Epidermal melanocyte (primary cell): ENCODE data around the gene NBAS.
A peak's percentile ranks its signal among the peaks of the same experiment; 100 is the strongest.

Experiments
- DNase-seq: peaks from one replicate; pipeline ENCODE4 v3.0.0; 2011; ENCODE audit warnings: low spot score; ENCODE audit not compliant: insufficient read length

NBAS gene

GRCh38 chr2:15591373-15591691 lies 30.2 kb upstream of the NBAS start:
- DNase-seq: no peak

- no peak for DNase-seq
Observed at GRCh38 chr2:15588329-15588919, 27.3 kb upstream of the NBAS start.

- no peak for DNase-seq
Observed at GRCh38 chr2:15584767-15585469, 23.8 kb upstream of the NBAS start.

- no peak for DNase-seq
Observed at GRCh38 chr2:15584316-15584715, 23.2 kb upstream of the NBAS start.

GRCh38 chr2:15583826-15584225 lies 22.7 kb upstream of the NBAS start:
- DNase-seq: no peak

GRCh38 chr2:15582710-15583357 lies 21.7 kb upstream of the NBAS start:
- no peak for DNase-seq

GRCh38 chr2:15580451-15580850 lies 19.3 kb upstream of the NBAS start:
- no peak for DNase-seq

GRCh38 chr2:15579641-15580040 lies 18.5 kb upstream of the NBAS start:
- no peak for DNase-seq

- DNase-seq: peak; percentile 50
Observed at GRCh38 chr2:15577071-15577735, 16.1 kb upstream of the NBAS start.

GRCh38 chr2:15571729-15572128 lies 10.6 kb upstream of the NBAS start:
- DNase-seq: no peak

GRCh38 chr2:15570104-15570503 lies 9.0 kb upstream of the NBAS start:
- DNase-seq: no peak

GRCh38 chr2:15568874-15569273 lies 7.7 kb upstream of the NBAS start:
- no peak for DNase-seq

- no peak for DNase-seq
Observed at GRCh38 chr2:15566912-15567311, 5.8 kb upstream of the NBAS start.

- no peak for DNase-seq
Observed at GRCh38 chr2:15565994-15566671, 5.0 kb upstream of the NBAS start.

GRCh38 chr2:15565392-15565791 lies 4.3 kb upstream of the NBAS start:
- DNase-seq: no peak

GRCh38 chr2:15563227-15564100 lies 2.3 kb upstream of the NBAS start:
- DNase-seq: no peak

GRCh38 chr2:15562354-15563031 lies 1.4 kb upstream of the NBAS start:
- no peak for DNase-seq

GRCh38 chr2:15561574-15562344 lies 625 bp upstream of the NBAS start:
- no peak for DNase-seq

- DNase-seq: no peak
Observed at GRCh38 chr2:15560140-15560987, 770 bp downstream of the NBAS start.
